Testis (tissue), 3 donors: ENCODE measurements around the gene NME7. TPM values are rescaled to one million over a fixed set of nuclear protein-coding genes. Genes with fewer than 3 reads are reported as not detected.

Experiments used
- DNase-seq: peaks from one replicate; pipeline ENCODE4 v3.0.0-alpha.2; 2019
- H3K27ac ChIP-seq, 2 donors: fragments of 200-600 bp; sonication (generic); one replicate each; pipeline ENCODE4 v1.5.1; 2019
- H3K27me3 ChIP-seq: fragments of 200-600 bp; sonication (generic); one replicate; pipeline ENCODE4 v1.5.1; 2019
- H3K36me3 ChIP-seq: fragments of 200-600 bp; sonication (generic); one replicate; pipeline ENCODE4 v1.5.1; 2017; ENCODE audit warnings: low read depth; ENCODE audit errors: missing control alignments
- H3K4me1 ChIP-seq: fragments of 200-600 bp; sonication (generic); one replicate; pipeline ENCODE4 v1.5.1; 2019
- H3K4me3 ChIP-seq, 2 donors: fragments of 200-600 bp; sonication (generic); one replicate each; pipeline ENCODE4 v1.5.1; 2017 to 2019
- H3K9me3 ChIP-seq: fragments of 200-600 bp; sonication (generic); one replicate; pipeline ENCODE4 v1.5.1; 2017
- CTCF ChIP-seq, 3 experiments: fragments of 450-650 bp in 2 of 3; fragments of 200-600 bp in 1 of 3; sonication (generic) in 1 of 3; IDR thresholded peaks; one replicate each; pipeline ENCODE4 v1.5.1; 2016 to 2019; ENCODE audit warnings: antibody characterized with exemption in 3 of 3, mild to moderate bottlenecking in 2 of 3, moderate library complexity in 1 of 3
- POLR2A ChIP-seq: fragments of 450-650 bp; IDR thresholded peaks from one replicate; pipeline ENCODE4 v1.6.1; 2017; ENCODE audit warnings: antibody characterized with exemption, mild to moderate bottlenecking, moderate library complexity
- WGBS, 2 donors: methylation state at CpG; one replicate each; pipeline ENCODE4 v1.1.5; 2018; 5-methylcytosine and 5-hydroxymethylcytosine counted together
- intact Hi-C: fragments of 100-400 bp; cut with DNase I; formaldehyde crosslinking; loops from one replicate; pipeline ENCODE4 v1.15.1; 2023; ENCODE audit warnings: low total_unique reads
- polyA plus RNA-seq: library from polyadenylated mRNA; stranded (reverse); fragments of 350-450 nt; fragmentation: Illumina TruSeq; extraction: RNeasy Lipid Tissue Mini Kit (QIAGEN cat#74804); gene quantifications from one replicate; pipeline ENCODE4 v1.2.3, GENCODE V29; 2014; ENCODE audit warnings: low read depth, low replicate concordance; ENCODE audit not compliant: insufficient read depth
- total RNA-seq, 2 donors: library from RNA; depleted of rRNA; stranded (reverse); fragments of >200 nt; gene quantifications; one replicate each; pipeline ENCODE4 v1.2.3, GENCODE V29; 2016

Gene NME7
- total and polyA plus RNA-seq, 3 donors from 2014 or later = 21.4 to 29.0 (median 24.0) TPM

DNA sequence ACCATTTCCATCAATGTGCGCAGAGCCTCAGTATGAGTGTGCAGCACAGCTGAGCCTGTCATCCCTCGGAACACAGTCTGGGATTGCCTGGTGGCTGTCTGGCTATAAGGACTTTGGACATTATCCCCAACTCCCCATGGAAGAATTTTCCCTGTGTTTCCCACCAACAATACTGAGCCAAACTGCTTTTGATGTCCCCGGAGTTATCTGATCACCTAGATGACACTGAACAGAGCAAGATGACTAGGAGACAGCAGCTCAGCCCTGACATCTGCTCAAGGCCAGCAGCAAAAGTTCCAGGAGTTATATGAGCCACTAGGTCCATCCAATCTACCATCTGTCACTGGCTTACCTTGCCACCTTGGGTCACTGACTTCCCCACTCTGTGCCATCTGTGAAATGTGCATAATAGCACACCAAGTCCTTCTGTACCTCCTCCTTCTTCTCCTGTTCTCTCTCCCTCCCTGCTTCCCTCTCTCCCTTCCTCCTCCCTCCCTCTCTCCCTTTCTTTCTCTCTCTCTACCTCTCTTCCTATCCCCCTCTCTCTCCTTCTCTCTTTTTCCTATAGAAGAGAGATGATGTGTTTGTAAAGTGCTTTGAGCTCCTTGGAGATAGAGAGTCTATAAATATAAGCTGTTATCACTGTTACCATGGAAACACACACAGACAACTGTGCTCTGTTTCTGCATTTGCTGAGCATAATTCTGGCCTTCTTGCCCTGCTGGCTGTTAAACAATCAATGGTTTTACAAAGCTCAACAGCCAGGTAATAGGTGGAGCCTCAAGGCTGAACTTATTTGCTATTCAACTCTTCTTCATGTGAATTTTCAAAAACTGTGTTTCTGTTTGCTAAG is 280.8 kb downstream of the NME7 start:
- no peaks in the 10 kb centered on the region for H3K27me3 ChIP-seq
- H3K27ac ChIP-seq = no peak overlapping the region
- intact Hi-C loops = no loop called here
- H3K9me3 ChIP-seq = no peaks in the 10 kb centered on the region
- 81 to 82% methylated on average over 3 of the region's 3 CpGs for WGBS, 2 donors
- DNase-seq = no peak
- H3K4me3 ChIP-seq = no peak overlapping the region
- TF ChIP-seq POLR2A (no peak), CTCF (IDR thresholded peaks at IDR 0.05) (no peak)
- no peaks in the 10 kb centered on the region for H3K36me3 ChIP-seq
- no peaks in the 10 kb centered on the region for H3K4me1 ChIP-seq

- Histone ChIP-seq H3K36me3 (no peaks in the 10 kb centered on the region), H3K27ac (no peak overlapping the region), H3K27me3 (no peaks in the 10 kb centered on the region), H3K9me3 (no peaks in the 10 kb centered on the region), H3K4me3 (no peak overlapping the region), H3K4me1 (no peaks in the 10 kb centered on the region)
- TF ChIP-seq CTCF (IDR thresholded peaks at IDR 0.05) (no peak), POLR2A (no peak)
- intact Hi-C loops = no loop called here
- DNase-seq = no peak
- 27 to 31% methylated on average over 2 of the region's 2 CpGs for WGBS, 2 donors
Measured at GRCh38 chr1:169085911-169086310, 281.7 kb downstream of the NME7 start.

Other genes with a start within 250 kb of the NME7 start
- 10 to 100 TPM; 33.4 to 44.2 TPM for gene BLZF1, start 398 bp upstream of the NME7 start, total RNA-seq
- 35.1 TPM for gene BLZF1, start 398 bp upstream of the NME7 start, polyA plus RNA-seq
- 10 to 100 TPM; 14.2 to 27.1 TPM for gene CCDC181, start 59.7 kb upstream of the NME7 start, total RNA-seq
- 17.5 TPM for gene CCDC181, start 59.7 kb upstream of the NME7 start, polyA plus RNA-seq
- gene SLC19A2, start 118.1 kb upstream of the NME7 start, total RNA-seq = 10 to 100 TPM; 22.5 to 26.5 TPM
- gene SLC19A2, start 118.1 kb upstream of the NME7 start, polyA plus RNA-seq = 14.6 TPM
- gene F5, start 218.7 kb upstream of the NME7 start, total RNA-seq = 1 to 10 TPM in 1 of 2 donors, under 1 TPM in 1; 0.63 to 2.0 TPM
- 5.2 TPM for gene F5, start 218.7 kb upstream of the NME7 start, polyA plus RNA-seq